DND-41 (cell line): ENCODE results near the gene USP22.

ENCODE experiments used
- ATAC-seq: fragments of 200-7000 bp; cut with Tn5 transposase; 3 replicates; pipeline ENCODE4 v1.9.1; 2021; ENCODE audit warnings: low read depth; ENCODE audit not compliant: insufficient read depth
- DNase-seq: peaks from one replicate; pipeline ENCODE4 v3.0.0-alpha.2; 2020
- H2AFZ ChIP-seq: 2 replicates; pipeline ENCODE4 v1.6.0; 2012; ENCODE audit warnings: low read depth, low read length
- H3K27ac ChIP-seq: 2 replicates; pipeline ENCODE4 v1.5.1; 2012; ENCODE audit warnings: low read length, inconsistent platforms
- H3K27me3 ChIP-seq: fragments of 200-600 bp; sonication (generic); 2 replicates; pipeline ENCODE4 v1.6.0; 2012; ENCODE audit warnings: low read length, mild to moderate bottlenecking, inconsistent platforms; ENCODE audit not compliant: insufficient read depth, poor library complexity
- H3K36me3 ChIP-seq: 2 replicates; pipeline ENCODE4 v1.5.1; 2012; ENCODE audit warnings: low read length, inconsistent platforms; ENCODE audit not compliant: insufficient read depth
- H3K4me1 ChIP-seq: 2 replicates; pipeline ENCODE4 v1.5.1; 2012; ENCODE audit warnings: mild to moderate bottlenecking, low read length; ENCODE audit not compliant: insufficient read depth
- H3K4me2 ChIP-seq: 2 replicates; pipeline ENCODE4 v1.6.0; 2012; ENCODE audit warnings: mild to moderate bottlenecking, moderate library complexity, low read length, inconsistent platforms; ENCODE audit not compliant: insufficient read depth
- H3K4me3 ChIP-seq, 2 experiments: fragments of 200-600 bp in 1 of 2; shearing (Covaris generic) in 1 of 2; 2 replicates each; pipeline ENCODE4 v1.5.1; 2012 to 2016; ENCODE audit warnings: inconsistent platforms in 2 of 2, low read length in 2 of 2, mild to moderate bottlenecking in 2 of 2, low read depth in 1 of 2, moderate library complexity in 1 of 2
- H3K79me2 ChIP-seq: 2 replicates; pipeline ENCODE4 v1.6.0; 2012; ENCODE audit warnings: low read length, inconsistent platforms; ENCODE audit not compliant: insufficient read depth
- H3K9ac ChIP-seq: 2 replicates; pipeline ENCODE4 v1.6.0; 2012; ENCODE audit warnings: low read depth, mild to moderate bottlenecking, inconsistent platforms, low read length, moderate library complexity
- H3K9me3 ChIP-seq: 2 replicates; pipeline ENCODE4 v1.5.1; 2012; ENCODE audit warnings: low read length, moderate library complexity, mild to moderate bottlenecking, inconsistent platforms; ENCODE audit not compliant: insufficient read depth, severe bottlenecking
- H4K20me1 ChIP-seq: 2 replicates; pipeline ENCODE4 v1.6.0; 2012; ENCODE audit warnings: low read length; ENCODE audit not compliant: insufficient read depth
- CTCF ChIP-seq: IDR thresholded peaks from 2 replicates; pipeline ENCODE4 v1.5.1; 2012; ENCODE audit warnings: borderline replicate concordance, low read length, moderate library complexity, mild to moderate bottlenecking; ENCODE audit not compliant: poor library complexity, severe bottlenecking; ENCODE audit errors: extremely low read depth
- EZH2 ChIP-seq: IDR thresholded peaks from 3 replicates; pipeline ENCODE4 v1.6.1; 2012; ENCODE audit warnings: borderline replicate concordance, low read depth, mild to moderate bottlenecking, moderate library complexity, low read length, inconsistent platforms; ENCODE audit not compliant: severe bottlenecking

The USP22 gene

GRCh38 chr17:21076242-21076641 is 33.4 kb upstream of the USP22 start:
- Histone ChIP-seq H3K4me3 (no peak overlapping the region), H3K4me1 (no peaks in the 10 kb centered on the region), H3K27me3 (no peaks in the 10 kb centered on the region), H3K4me2 (no peak overlapping the region), H3K27ac (no peak overlapping the region), H2AFZ (no peak overlapping the region), H3K36me3 (no peaks in the 10 kb centered on the region), H3K9ac (no peak overlapping the region), H3K79me2 (no peaks in the 10 kb centered on the region), H3K9me3 (no peaks in the 10 kb centered on the region), H4K20me1 (no peaks in the 10 kb centered on the region)
- ATAC-seq (no peak), DNase-seq (no peak)
- no peak for TF ChIP-seq CTCF
- TF ChIP-seq EZH2, result no peak

- Histone ChIP-seq H3K9ac (no peak overlapping the region), H3K4me2 (no peak overlapping the region), H3K27me3 (no peaks in the 10 kb centered on the region), H3K79me2 (no peaks in the 10 kb centered on the region), H3K9me3 (no peaks in the 10 kb centered on the region), H3K4me1 (no peaks in the 10 kb centered on the region), H2AFZ (no peak overlapping the region), H3K4me3 (no peak overlapping the region), H4K20me1 (no peaks in the 10 kb centered on the region), H3K27ac (no peak overlapping the region), H3K36me3 (no peaks in the 10 kb centered on the region)
- no peak for TF ChIP-seq EZH2
- no peak for TF ChIP-seq CTCF
- no peak for ATAC-seq
- DNase-seq, result no peak
These were observed 32.9 kb upstream of the USP22 start for GRCh38 chr17:21075739-21076085.

DNA sequence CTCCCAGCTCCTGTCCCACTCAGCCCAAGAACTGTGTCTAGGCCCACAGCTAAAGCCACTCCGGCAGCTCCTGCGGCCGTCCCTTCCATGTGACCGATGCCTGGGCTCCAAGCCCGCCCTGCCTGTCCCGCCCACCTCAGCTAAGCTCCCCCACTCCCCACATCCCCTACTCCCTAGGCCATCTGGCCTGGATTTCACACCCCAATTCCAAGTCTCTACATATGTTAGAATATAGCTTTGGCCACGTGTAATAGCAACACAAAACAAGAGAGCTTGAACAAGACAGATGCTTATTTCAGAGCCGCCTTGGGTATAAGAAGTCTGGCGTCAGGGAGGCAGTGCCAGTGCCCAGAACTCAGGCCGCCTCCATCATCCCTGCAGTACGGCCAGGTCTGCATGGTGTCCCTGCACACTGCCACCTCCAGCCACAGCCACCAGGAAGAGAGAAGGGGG is 30.0 kb upstream of the USP22 start:
- ATAC-seq (no peak), DNase-seq (no peak)
- Histone ChIP-seq H3K9ac (no peak overlapping the region), H3K4me3 (no peak overlapping the region), H3K36me3 (no peaks in the 10 kb centered on the region), H3K79me2 (no peaks in the 10 kb centered on the region), H3K4me1 (no peaks in the 10 kb centered on the region), H3K9me3 (no peaks in the 10 kb centered on the region), H3K4me2 (no peak overlapping the region), H2AFZ (no peak overlapping the region), H3K27ac (no peak overlapping the region), H4K20me1 (no peaks in the 10 kb centered on the region; the same call in 1 of the 2 replicates), H3K27me3 (no peaks in the 10 kb centered on the region)
- no peak for TF ChIP-seq CTCF
- TF ChIP-seq EZH2, result no peak

GRCh38 chr17:21066394-21066793 is 23.6 kb upstream of the USP22 start:
- DNase-seq (no peak), ATAC-seq (no peak)
- H3K79me2 ChIP-seq, result no peaks in the 10 kb centered on the region
- no peaks in the 10 kb centered on the region for H3K4me1 ChIP-seq
- no peak overlapping the region for H3K4me2 ChIP-seq
- H3K27ac ChIP-seq, result no peak overlapping the region
- no peak overlapping the region for H3K4me3 ChIP-seq
- no peaks in the 10 kb centered on the region for H3K36me3 ChIP-seq
- no peak overlapping the region for H3K9ac ChIP-seq
- H4K20me1 ChIP-seq, result no peaks in the 10 kb centered on the region; the same call in 1 of the 2 replicates
- no peaks in the 10 kb centered on the region for H3K9me3 ChIP-seq
- H2AFZ ChIP-seq, result no peak overlapping the region
- H3K27me3 ChIP-seq, result no peaks in the 10 kb centered on the region
- TF ChIP-seq EZH2, result no peak
- no peak for TF ChIP-seq CTCF
